ENCODE results near the gene BLOC1S6.

Gene BLOC1S6

GRCh38 chr15:45587095-45587862, at the start of gene BLOC1S6:
TSS of gene BLOC1S6 (plus strand) at chr15:45587379. CDS start at chr15:45587444, 65 bp downstream.
- peak; percentile 22 for DNase-seq

GRCh38 chr15:45539680-45540079, 47.5 kb upstream of the BLOC1S6 start:
- DNase-seq: no peak

GRCh38 chr15:45540531-45540930, 46.6 kb upstream of the BLOC1S6 start:
- DNase-seq: no peak

- DNase-seq: no peak
Observed at GRCh38 chr15:45543051-45543450, 44.1 kb upstream of the BLOC1S6 start.

- no peak for DNase-seq
Observed at GRCh38 chr15:45544266-45545023, 42.7 kb upstream of the BLOC1S6 start.

- no peak for DNase-seq
Observed at GRCh38 chr15:45546789-45547188, 40.4 kb upstream of the BLOC1S6 start.

- peak; percentile 45 for DNase-seq
Observed at GRCh38 chr15:45548753-45549520, 38.2 kb upstream of the BLOC1S6 start.

- no peak for DNase-seq
Observed at GRCh38 chr15:45549541-45550220, 37.5 kb upstream of the BLOC1S6 start.

- no peak for DNase-seq
Observed at GRCh38 chr15:45550436-45550835, 36.7 kb upstream of the BLOC1S6 start.

- DNase-seq: no peak
Observed at GRCh38 chr15:45551676-45552075, 35.5 kb upstream of the BLOC1S6 start.

- no peak for DNase-seq
Observed at GRCh38 chr15:45555934-45556608, 31.1 kb upstream of the BLOC1S6 start.

GRCh38 chr15:45572617-45573016, 14.6 kb upstream of the BLOC1S6 start:
- no peak for DNase-seq

- DNase-seq: no peak
Observed at GRCh38 chr15:45573961-45574629, 13.1 kb upstream of the BLOC1S6 start.

GRCh38 chr15:45581919-45582318, 5.3 kb upstream of the BLOC1S6 start:
- no peak for DNase-seq

GRCh38 chr15:45583731-45584639, 3.2 kb upstream of the BLOC1S6 start:
- DNase-seq: no peak

GRCh38 chr15:45585069-45585791, 1.9 kb upstream of the BLOC1S6 start:
- DNase-seq: no peak

- DNase-seq: no peak
Observed at GRCh38 chr15:45586125-45586524, 1.1 kb upstream of the BLOC1S6 start.

GRCh38 chr15:45586601-45587094, 531 bp upstream of the BLOC1S6 start:
- no peak for DNase-seq

GRCh38 chr15:45587863-45588170, 638 bp downstream of the BLOC1S6 start:
- no peak for DNase-seq
